Spleen (tissue), 11 donors: Measurements from ENCODE around the gene SRGAP3. TPM values are rescaled to one million over a fixed set of nuclear protein-coding genes. Genes with fewer than 3 reads are reported as not detected.

Experiments
- DNase-seq: peaks from one replicate; pipeline ENCODE4 v3.0.0-alpha.2; 2020
- H3K27ac ChIP-seq, 8 donors: fragments of 200-600 bp; sonication (generic) in 7 of 8; 1 replicate in 4 of 8; 2 replicates in 4 of 8; pipeline versions ENCODE4 v1.5.0 to v1.8.0; 2016 to 2021; ENCODE audit warnings: inconsistent platforms in 4 of 8, mild to moderate bottlenecking in 4 of 8, moderate library complexity in 1 of 8
- H3K27me3 ChIP-seq, 7 donors: fragments of 200-600 bp; sonication (generic) in 6 of 7; replicated peaks in 1 of 7; 1 replicate in 4 of 7; 2 replicates in 3 of 7; pipeline versions ENCODE4 v1.5.0 to v1.8.0; 2016 to 2021; ENCODE audit warnings: inconsistent platforms in 3 of 7, mild to moderate bottlenecking in 1 of 7
- H3K36me3 ChIP-seq, 6 donors: fragments of 200-600 bp; sonication (generic) in 5 of 6; 1 replicate in 4 of 6; 2 replicates in 2 of 6; pipeline versions ENCODE4 v1.5.0 to v1.8.0; 2016 to 2021; ENCODE audit warnings: inconsistent platforms in 2 of 6
- H3K4me1 ChIP-seq, 6 donors: fragments of 200-600 bp; sonication (generic) in 5 of 6; 1 replicate in 3 of 6; 2 replicates in 3 of 6; pipeline versions ENCODE4 v1.5.0 to v1.8.0; 2016 to 2021; ENCODE audit warnings: inconsistent platforms in 3 of 6
- H3K4me3 ChIP-seq, 8 donors: fragments of 200-600 bp; sonication (generic) in 7 of 8; 1 replicate in 4 of 8; 2 replicates in 4 of 8; pipeline versions ENCODE4 v1.5.0 to v1.8.0; 2016 to 2021; ENCODE audit warnings: inconsistent platforms in 4 of 8, mild to moderate bottlenecking in 4 of 8, moderate library complexity in 2 of 8
- H3K9me3 ChIP-seq, 8 donors: fragments of 200-600 bp; sonication (generic) in 7 of 8; 1 replicate in 4 of 8; 2 replicates in 4 of 8; pipeline versions ENCODE4 v1.5.0 to v1.8.0; 2016 to 2021; ENCODE audit warnings: inconsistent platforms in 4 of 8
- CTCF ChIP-seq, 11 experiments: fragments of 200-600 bp in 7 of 11; fragments of 450-650 bp in 4 of 11; sonication (generic) in 4 of 11; IDR thresholded peaks in 8 of 11; conservative IDR thresholded peaks in 3 of 11; 1 replicate in 7 of 11; 2 replicates in 4 of 11; pipeline versions ENCODE4 v1.4.0 to v1.8.0; 2016 to 2021; ENCODE audit warnings: antibody characterized with exemption in 11 of 11, inconsistent platforms in 4 of 11, mild to moderate bottlenecking in 1 of 11
- POLR2A ChIP-seq, 3 donors: fragments of 450-650 bp; IDR thresholded peaks; one replicate each; pipeline ENCODE4 v1.5.1; 2017; ENCODE audit warnings: antibody characterized with exemption in 3 of 3, mild to moderate bottlenecking in 1 of 3
- POLR2AphosphoS5 ChIP-seq, 3 donors: sonication (generic); formaldehyde crosslinking; IDR thresholded peaks; one replicate each; pipeline ENCODE4 v1.5.1; 2017; ENCODE audit warnings: antibody characterized with exemption in 3 of 3
- WGBS, 5 donors: extraction: QIAGEN DNeasy Blood & Tissue Kit in 3 of 5; methylation state at CpG; one replicate each; pipeline versions ENCODE4 v1.1.5 to v1.1.7; 2013 to 2018; 5-methylcytosine and 5-hydroxymethylcytosine counted together
- intact Hi-C: fragments of 100-400 bp; cut with DNase I; formaldehyde crosslinking; loops from one replicate; pipeline ENCODE4 v1.15.0; 2023; ENCODE audit warnings: low total_unique reads
- polyA plus RNA-seq, 3 donors: library from polyadenylated mRNA; stranded (reverse); fragments of 200-250 nt; gene quantifications; one replicate each; pipeline ENCODE4 v1.2.1, GENCODE V29; 2013
- total RNA-seq, 7 donors: library from RNA; depleted of rRNA in 3 of 7; stranded (reverse); fragments of >200 nt in 3 of 7; fragmentation: NEBNext Ultra II Directional in 4 of 7; extraction: Animal tissue kit (Norgen Biotek cat#: 25700) in 4 of 7; gene quantifications; one replicate each; pipeline versions ENCODE4 v1.1.0 to v1.2.1, GENCODE V29; 2016 to 2021
- donor health status: healthy with polysubstance abuse.
- donor health status: DM: no; HTN: no; CAD: no; lungs with moderate emphysema.
- donor health status: DM: no; HTN: no; CAD: no.
- donor health status: Bipolar disorder and iron deficiency.
- donor health status: healthy.
- donor health status: DM: no; HTN: no; CAD: no.
- donor health status: DM: yes; HTN: yes; CAD: no.

SRGAP3 gene
- total and polyA plus RNA-seq, 10 donors: 0.54 to 10.3 (median 6.4) TPM

- intact Hi-C loops: no loop called here
- 84 to 93% (median 88%) methylated on average over 12 of the region's 12 CpGs for WGBS, 5 donors
- H3K27ac ChIP-seq: no peak overlapping the region
These were observed 10.9 kb upstream of the SRGAP3 start for GRCh38 chr3:9260305-9260704.

GRCh38 chr3:9257092-9257491 lies 7.6 kb upstream of the SRGAP3 start:
- Histone ChIP-seq H3K4me3 (no peak overlapping the region), H3K9me3 (peaks cover 0 to 19% (median 15%) of the 10 kb centered on the region in 8 donors), H3K36me3 (no peaks in the 10 kb centered on the region), H3K27me3 (no peaks in the 10 kb centered on the region), H3K27ac (no peak overlapping the region), H3K4me1 (no peaks in the 10 kb centered on the region)
- no peak for TF ChIP-seq CTCF (IDR thresholded peaks at IDR 0.05 in 8 of 11, conservative IDR thresholded peaks at IDR 0.05 in 3 of 11)
- TF ChIP-seq POLR2A (IDR thresholded peaks at IDR 0.05): no peak
- TF ChIP-seq POLR2AphosphoS5 (IDR thresholded peaks at IDR 0.05): no peak
- intact Hi-C loops: no loop called here
- no peak for DNase-seq
- WGBS, 5 donors: 87 to 97% (median 93%) methylated on average over 2 of the region's 2 CpGs

More at GRCh38 chr3:9260305-9260704, 10.9 kb upstream of the SRGAP3 start:
- Histone ChIP-seq H3K4me1 (no peaks in the 10 kb centered on the region), H3K27me3 (no peaks in the 10 kb centered on the region), H3K4me3 (no peak overlapping the region), H3K36me3 (no peaks in the 10 kb centered on the region), H3K9me3 (peaks cover 0 to 19% (median 15%) of the 10 kb centered on the region in 8 donors)
- no peak for DNase-seq
- TF ChIP-seq POLR2AphosphoS5 (IDR thresholded peaks at IDR 0.05): no peak
- no peak for TF ChIP-seq POLR2A (IDR thresholded peaks at IDR 0.05)
- TF ChIP-seq CTCF (IDR thresholded peaks at IDR 0.05 in 8 of 11, conservative IDR thresholded peaks at IDR 0.05 in 3 of 11): no peak

- no peak for DNase-seq
- TF ChIP-seq CTCF (IDR thresholded peaks at IDR 0.05 in 8 of 11, conservative IDR thresholded peaks at IDR 0.05 in 3 of 11): no peak
- TF ChIP-seq POLR2AphosphoS5 (IDR thresholded peaks at IDR 0.05): no peak
- TF ChIP-seq POLR2A (IDR thresholded peaks at IDR 0.05): no peak
- Histone ChIP-seq H3K27me3 (no peaks in the 10 kb centered on the region), H3K27ac (no peak overlapping the region), H3K9me3 (peaks cover 0 to 19% (median 15%) of the 10 kb centered on the region in 8 donors), H3K4me3 (no peak overlapping the region), H3K36me3 (no peaks in the 10 kb centered on the region), H3K4me1 (no peaks in the 10 kb centered on the region)
- intact Hi-C loops: no loop called here
- WGBS, 5 donors: 71 to 92% (median 88%) methylated on average over 4 of the region's 4 CpGs
These were observed 6.5 kb upstream of the SRGAP3 start for GRCh38 chr3:9255976-9256375.

- Histone ChIP-seq H3K27ac (no peak overlapping the region), H3K4me1 (peaks cover 0 to 8% (median 5%) of the 10 kb centered on the region in 6 donors), H3K36me3 (no peaks in the 10 kb centered on the region), H3K4me3 (no peak overlapping the region), H3K9me3 (peaks cover 0 to 19% (median 15%) of the 10 kb centered on the region in 8 donors), H3K27me3 (no peaks in the 10 kb centered on the region)
- intact Hi-C loops: no loop called here
- TF ChIP-seq POLR2A (IDR thresholded peaks at IDR 0.05): no peak
- no peak for TF ChIP-seq CTCF (IDR thresholded peaks at IDR 0.05 in 8 of 11, conservative IDR thresholded peaks at IDR 0.05 in 3 of 11)
- TF ChIP-seq POLR2AphosphoS5 (IDR thresholded peaks at IDR 0.05): no peak
- 63 to 79% (median 72%) methylated on average over 1 of the region's 1 CpG for WGBS, 5 donors
- DNase-seq: no peak
These were observed 5.3 kb upstream of the SRGAP3 start for GRCh38 chr3:9254764-9255163.
